Left forelimb (tissue), 1 donor: ENCODE measurements around the gene BRI3.
A peak's percentile ranks its signal among the peaks of the same experiment; 100 is the strongest.

Experiments
- DNase-seq: peaks from one replicate; pipeline ENCODE4 v3.0.0-alpha.2; 2018; ENCODE audit warnings: low spot score

BRI3 gene, protein sequence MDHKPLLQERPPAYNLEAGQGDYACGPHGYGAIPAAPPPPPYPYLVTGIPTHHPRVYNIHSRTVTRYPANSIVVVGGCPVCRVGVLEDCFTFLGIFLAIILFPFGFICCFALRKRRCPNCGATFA

DNA sequence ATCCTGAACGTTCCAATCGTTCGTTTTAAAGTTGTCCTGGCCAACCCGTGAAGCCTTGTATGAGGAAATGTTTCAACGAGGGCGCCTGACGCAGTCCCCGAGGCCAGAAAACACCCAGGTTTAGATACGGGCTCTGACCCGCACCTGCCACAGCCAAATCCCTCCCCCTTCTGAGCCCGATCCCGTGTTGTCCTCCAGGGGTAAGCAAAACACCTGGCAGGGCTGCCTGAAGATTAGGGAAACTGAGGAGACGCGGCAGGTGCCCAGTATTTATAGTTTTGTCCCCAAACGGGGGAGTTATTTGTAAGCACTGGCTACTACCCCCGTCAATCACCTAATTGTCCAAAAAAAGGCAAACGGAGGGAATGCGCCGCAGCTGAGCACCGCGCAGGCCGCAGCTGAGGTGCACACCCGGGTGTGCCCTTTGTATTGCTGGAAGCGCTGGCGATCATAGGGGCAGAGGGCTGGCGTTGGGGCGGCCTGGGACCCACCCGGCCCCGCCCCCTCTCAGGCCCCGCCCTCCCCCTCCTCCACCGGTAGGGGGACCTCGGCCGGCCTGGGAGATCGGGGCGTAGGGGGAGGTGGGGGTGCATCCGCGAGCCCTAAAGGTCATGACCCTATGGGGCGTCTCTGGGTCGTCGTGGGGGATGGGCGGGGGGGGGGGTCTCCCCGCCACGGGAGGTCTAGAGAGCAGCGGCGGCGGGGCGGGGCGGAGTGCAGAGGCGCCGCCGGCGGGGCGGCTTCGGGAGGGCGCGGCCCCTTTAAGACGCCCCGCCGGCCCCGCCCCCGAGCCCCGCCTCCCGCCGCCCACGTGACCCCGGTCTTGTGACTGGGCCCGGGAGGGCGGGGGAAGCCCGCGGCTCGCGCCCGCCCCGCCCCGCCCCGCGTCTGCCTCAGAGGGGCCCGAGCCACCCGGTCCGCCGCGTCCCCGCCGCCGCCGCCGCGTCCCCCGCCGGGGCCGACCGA, at the start of gene BRI3:
Gene BRI3 (plus strand): TSS at position 896 of the 966 bp plus-strand sequence. CDS start 110 bp downstream, outside the sequence.
- DNase-seq: peak; percentile 94

DNA sequence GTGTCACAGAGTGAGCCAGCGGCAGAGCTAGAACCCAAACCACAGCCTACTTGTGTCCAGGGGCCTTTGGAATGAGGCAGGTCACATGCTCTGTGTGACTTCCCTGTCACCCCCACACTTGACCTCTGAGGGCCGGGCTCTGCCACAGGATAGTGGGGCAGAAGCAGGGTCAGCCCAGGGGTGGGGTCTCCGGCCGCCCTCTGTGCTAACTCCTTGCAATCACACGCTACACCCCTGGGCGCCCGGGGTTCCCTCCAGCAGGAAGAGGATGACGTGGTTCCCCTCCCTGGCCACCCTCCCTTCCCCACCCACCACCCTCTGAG, 49.3 kb upstream of the BRI3 start:
- DNase-seq: no peak

GRCh38 chr7:98232799-98233198, 48.7 kb upstream of the BRI3 start:
- DNase-seq: peak; percentile 59

DNA sequence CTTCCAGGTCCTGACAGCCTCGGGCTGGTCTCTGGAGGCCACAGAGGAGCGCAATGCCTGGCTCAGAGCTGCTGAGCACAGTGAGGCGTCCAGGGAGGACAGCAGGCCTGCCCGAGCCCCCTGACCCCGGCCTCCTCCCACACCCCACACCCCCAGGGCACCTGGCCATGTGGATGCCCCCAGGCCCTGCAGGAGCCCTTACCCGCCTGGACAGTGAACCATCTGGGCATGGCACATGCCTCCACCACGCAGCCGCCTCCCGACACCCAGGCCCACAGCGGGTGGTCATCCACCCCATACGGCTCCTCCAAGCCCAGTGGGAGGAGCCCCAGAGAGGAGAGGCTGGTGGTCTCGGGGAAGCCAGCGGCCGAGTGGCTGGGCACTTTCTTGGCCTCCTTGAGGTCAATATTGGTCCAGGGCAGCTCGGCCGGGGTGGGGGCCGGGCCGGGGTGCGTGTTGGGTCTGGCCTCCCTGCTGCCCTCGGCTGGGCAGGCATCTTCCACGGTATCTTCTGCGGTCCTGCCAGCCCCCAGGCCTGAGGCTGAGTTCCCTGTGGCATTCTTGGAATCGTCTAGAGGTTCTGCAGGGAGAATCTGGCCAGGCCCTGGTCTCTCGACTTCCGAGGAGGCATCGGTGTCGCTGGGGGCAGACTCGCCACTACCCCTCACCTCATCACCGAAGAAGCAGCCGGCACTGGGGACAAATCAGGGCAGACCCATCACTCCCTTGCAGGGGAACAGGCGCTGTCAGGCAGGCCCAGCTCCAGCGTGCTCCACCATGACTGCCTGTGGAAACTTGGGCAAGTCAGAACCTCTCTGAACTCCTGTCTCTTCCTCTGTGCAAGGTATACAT, 48.0 kb upstream of the BRI3 start:
- peak; percentile 62 for DNase-seq

DNA sequence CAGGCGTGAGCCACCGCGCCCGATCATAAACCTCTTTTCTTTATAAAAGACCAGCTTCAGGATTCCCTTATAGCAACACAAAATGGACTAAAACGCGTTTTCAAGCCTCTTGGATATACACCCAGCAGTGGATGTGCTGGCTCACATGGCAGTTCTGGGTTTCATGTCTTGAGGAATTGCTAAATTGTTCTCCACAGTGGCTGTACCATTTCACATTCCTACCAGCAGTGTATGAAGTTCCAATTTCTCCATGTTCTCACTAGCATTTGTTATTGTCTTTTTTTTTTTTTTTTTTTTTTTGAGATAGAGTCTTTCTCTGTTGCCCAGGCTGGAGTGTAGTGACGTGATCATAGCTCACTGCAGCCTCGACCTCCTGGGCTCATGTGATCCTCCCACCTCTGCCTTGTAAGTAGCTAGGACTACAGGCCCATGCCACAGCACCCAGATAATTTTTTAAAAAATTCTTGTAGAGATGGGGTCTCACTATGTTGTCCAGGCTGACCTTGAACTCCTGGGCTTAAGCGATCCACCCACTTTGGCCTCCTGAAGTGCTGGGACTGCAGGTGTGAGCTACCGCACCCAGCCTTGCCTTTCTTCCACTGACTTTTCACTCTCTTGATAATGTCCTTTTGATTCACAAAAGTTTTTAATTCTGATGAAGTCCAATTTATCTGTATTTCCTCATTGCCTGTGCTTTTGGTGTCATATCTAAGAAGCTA, 46.9 kb upstream of the BRI3 start:
- no peak for DNase-seq

DNA sequence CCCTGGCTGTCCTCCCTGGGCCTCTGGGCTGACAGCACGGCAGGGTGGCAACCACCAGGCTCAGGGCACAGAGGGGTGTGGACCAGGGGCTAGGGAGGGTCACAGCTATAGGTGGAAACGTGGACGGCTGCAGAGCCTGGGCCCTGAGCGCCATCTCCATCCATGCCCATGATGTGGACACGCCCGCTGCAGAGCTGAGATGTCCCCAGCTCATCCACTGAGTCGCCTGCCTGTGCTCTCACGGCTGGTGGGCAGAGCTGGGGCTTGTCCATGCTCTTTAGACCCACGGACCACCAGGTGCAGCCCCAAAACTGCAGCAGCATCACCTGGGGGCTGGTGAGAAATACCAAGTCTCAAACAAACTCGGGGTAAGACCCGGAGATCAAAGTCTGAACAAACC, 45.6 kb upstream of the BRI3 start:
- no peak for DNase-seq

- DNase-seq: peak; percentile 56
Measured at GRCh38 chr7:98236355-98237185, 44.9 kb upstream of the BRI3 start.

DNA sequence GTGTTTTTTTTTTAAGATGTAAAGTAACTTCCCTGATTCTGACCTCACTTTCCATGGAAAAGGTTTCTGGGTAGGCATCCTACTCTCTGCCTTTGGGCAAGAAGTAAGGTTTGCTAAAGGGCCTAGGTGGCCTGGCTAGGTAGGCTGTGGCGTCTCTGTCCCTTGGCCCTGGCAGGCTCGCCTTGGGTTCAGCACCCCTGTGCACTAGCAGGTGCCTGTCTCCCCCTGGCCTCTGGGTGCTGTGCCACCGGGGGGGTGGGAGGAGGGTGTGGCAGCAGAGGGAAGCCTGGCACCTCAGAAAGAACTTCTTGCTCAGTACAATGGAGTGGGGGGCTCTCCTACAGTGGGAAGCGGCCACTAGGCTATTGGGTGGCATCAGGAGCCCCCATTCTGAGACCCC, 43.4 kb upstream of the BRI3 start:
- DNase-seq: no peak

- no peak for DNase-seq
Measured at GRCh38 chr7:98238976-98239375, 42.5 kb upstream of the BRI3 start.

- DNase-seq: no peak
Measured at GRCh38 chr7:98240961-98241673, 40.4 kb upstream of the BRI3 start.

- no peak for DNase-seq
Measured at GRCh38 chr7:98241674-98242241, 39.7 kb upstream of the BRI3 start.

GRCh38 chr7:98242342-98242741, 39.1 kb upstream of the BRI3 start:
- DNase-seq: no peak

DNA sequence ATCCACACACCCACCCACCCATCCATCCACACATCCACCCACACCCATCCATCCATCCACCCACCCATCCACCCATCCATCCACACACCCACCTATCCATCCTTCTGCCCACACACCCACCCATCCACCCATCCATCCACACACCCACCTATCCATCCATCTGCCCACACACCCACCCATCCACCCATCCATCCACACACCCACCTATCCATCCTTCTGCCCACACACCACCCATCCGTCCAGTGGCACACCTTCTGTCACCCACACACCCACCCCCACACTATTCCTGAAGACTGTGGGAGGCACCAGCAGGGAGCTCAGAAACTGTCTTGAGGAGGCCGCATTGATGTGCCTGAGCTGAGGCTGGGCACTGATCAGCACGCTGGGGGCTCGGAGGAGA, 38.6 kb upstream of the BRI3 start:
- no peak for DNase-seq

- DNase-seq: no peak
Measured at GRCh38 chr7:98244871-98245270, 36.6 kb upstream of the BRI3 start.

GRCh38 chr7:98248156-98248555, 33.3 kb upstream of the BRI3 start:
- no peak for DNase-seq

DNA sequence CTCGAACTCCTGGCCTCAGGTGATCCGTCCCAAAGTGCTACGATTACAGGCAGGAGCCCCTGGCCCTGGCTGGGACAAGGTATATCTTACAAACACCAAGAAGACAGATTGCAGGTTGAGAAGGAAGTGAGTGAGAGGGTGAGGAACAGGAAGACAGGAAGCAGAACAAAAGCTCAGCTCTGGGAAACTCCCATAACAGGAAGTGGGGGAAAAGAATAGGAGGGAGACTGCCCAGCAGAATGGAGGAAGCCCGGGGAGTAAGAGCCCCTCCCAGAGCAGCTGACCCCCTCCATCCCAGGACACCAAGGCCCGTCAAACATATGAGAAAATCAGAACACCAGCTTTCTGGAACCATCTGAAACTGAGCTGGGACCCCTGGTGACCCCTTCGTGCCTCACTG, 32.4 kb upstream of the BRI3 start:
- no peak for DNase-seq

- no peak for DNase-seq
Measured at GRCh38 chr7:98250789-98251188, 30.7 kb upstream of the BRI3 start.

- DNase-seq: no peak
Measured at GRCh38 chr7:98251231-98251600, 30.3 kb upstream of the BRI3 start.

DNA sequence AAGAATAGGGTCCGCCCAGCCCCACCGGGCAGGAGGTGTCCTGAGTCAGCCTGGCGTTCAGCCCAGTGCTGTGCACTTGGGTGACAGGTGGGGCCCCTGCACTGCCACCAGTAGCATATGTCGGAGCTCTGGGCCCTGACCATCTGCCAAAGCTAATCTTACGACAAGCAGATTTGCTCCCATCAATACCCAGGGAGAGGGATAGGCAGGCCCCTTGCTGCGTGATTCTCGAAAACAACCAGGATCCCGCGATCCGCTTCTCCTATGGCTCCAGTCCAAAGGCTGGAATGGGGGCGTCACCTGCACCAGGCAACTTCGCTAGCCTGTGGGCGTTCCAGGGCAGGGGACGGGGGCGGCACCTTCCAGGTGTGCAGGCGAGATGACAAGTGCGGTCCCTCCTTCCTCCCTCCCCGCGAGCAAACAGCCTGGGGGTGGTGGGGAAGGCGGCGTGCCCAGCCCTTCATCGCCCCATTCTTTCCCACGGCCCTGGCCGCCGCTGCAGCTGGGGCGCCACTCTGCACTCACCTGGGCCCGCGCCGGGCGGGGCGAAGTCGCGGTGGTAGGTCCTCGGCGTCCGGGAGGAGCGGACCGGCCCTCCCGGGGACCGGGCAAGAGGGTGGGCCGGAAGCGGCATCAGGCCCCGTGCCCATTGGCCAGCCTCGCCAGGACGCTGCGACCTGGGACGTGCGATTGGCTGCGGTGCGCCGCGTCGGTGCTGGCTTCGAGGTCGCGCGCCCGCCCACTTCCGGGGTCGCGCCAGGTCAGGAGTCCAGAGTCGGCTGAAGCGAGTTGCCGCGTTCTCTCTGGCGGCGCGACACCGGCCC, 29.7 kb upstream of the BRI3 start, which contains the start of gene TECPR1:
Gene TECPR1 (minus strand): TSS at position 632 of the 824 bp plus-strand sequence. CDS start 6,086 bp downstream, outside the sequence.
- DNase-seq: peak; percentile 95
